Measurements from ENCODE around the gene OR10T2. TPM values are rescaled to one million over a fixed set of nuclear protein-coding genes. Genes with fewer than 3 reads are reported as not detected.

Gene OR10T2
- total RNA-seq, 1 donor = not detected

Other genes starting within 250 kb of the OR10T2 start
- 13.9 TPM for gene CD1D, start 218.6 kb downstream of the OR10T2 start, total RNA-seq
- gene CD1A, start 145.0 kb downstream of the OR10T2 start, total RNA-seq = 0.21 TPM
- 12.8 TPM for gene CD1C, start 109.5 kb downstream of the OR10T2 start, total RNA-seq
- gene CD1B, start 67.9 kb downstream of the OR10T2 start, total RNA-seq = 0.52 TPM
- 0.52 TPM for gene CD1E, start 45.6 kb downstream of the OR10T2 start, total RNA-seq
- gene OR10K2, start 26.8 kb upstream of the OR10T2 start, total RNA-seq = not detected
- not detected for gene OR10K1, start 62.4 kb upstream of the OR10T2 start, total RNA-seq
- not detected for gene OR10R2, start 72.8 kb upstream of the OR10T2 start, total RNA-seq
- gene OR6Y1, start 154.9 kb upstream of the OR10T2 start, total RNA-seq = not detected
- gene OR6P1, start 171.1 kb upstream of the OR10T2 start, total RNA-seq = not detected
- not detected for gene OR10X1, start 180.4 kb upstream of the OR10T2 start, total RNA-seq
- gene OR10Z1, start 205.8 kb upstream of the OR10T2 start, total RNA-seq = 0.31 TPM